Neural progenitor cell (in vitro differentiated cells): ENCODE measurements around the gene JCAD.

ENCODE experiments used
- CTCF ChIP-seq: fragments of 200-600 bp; sonication (generic); IDR thresholded peaks from 2 replicates; pipeline ENCODE4 v1.5.1; 2017; ENCODE audit warnings: antibody characterized with exemption, mild to moderate bottlenecking
- EZH2 ChIP-seq: fragments of 200-600 bp; sonication (generic); IDR thresholded peaks from 2 replicates; pipeline ENCODE4 v1.6.1; 2017; ENCODE audit warnings: antibody characterized with exemption, mild to moderate bottlenecking, moderate library complexity
- EZH2phosphoT487 ChIP-seq: fragments of 200-600 bp; sonication (generic); IDR thresholded peaks from 2 replicates; pipeline ENCODE4 v1.6.1; 2017; ENCODE audit warnings: antibody characterized with exemption

- no peak for TF ChIP-seq CTCF
- TF ChIP-seq EZH2, result no peak
- TF ChIP-seq EZH2phosphoT487, result no peak
These were observed 3.7 kb upstream of the JCAD start for GRCh38 chr10:30063099-30063498.
